CD4-positive, alpha-beta memory T cell (primary cell): ENCODE results near the gene ZDHHC8. TPM values are rescaled to one million over a fixed set of nuclear protein-coding genes. Genes with fewer than 3 reads are reported as not detected.

Source experiments
- CTCF ChIA-PET: fragments of 350-600 bp; sonication (Branson Sonifier 250); formaldehyde crosslinking; loops from one replicate; lab custom pipeline; 2021; ENCODE audit warnings: inconsistent platforms; ENCODE audit not compliant: partially characterized antibody; lab: Charles Lee
- POLR2A ChIA-PET: fragments of 350-600 bp; sonication (Branson Sonifier 250); formaldehyde crosslinking; loops from one replicate; lab custom pipeline; 2021; ENCODE audit not compliant: partially characterized antibody; lab: Charles Lee
- DNase-seq, 5 donors: peaks; one replicate each; pipeline versions ENCODE4 v3.0.0 to v3.0.0-alpha.2; 2020 to 2022; ENCODE audit warnings: mixed read lengths in 1 of 5
- H3K27ac ChIP-seq: one replicate; pipeline ENCODE4 v1.7.0; 2013; ENCODE audit warnings: low read depth, low read length
- H3K27me3 ChIP-seq: 2 replicates; pipeline ENCODE4 v1.7.0; 2013; ENCODE audit warnings: mild to moderate bottlenecking, low read length, moderate library complexity; ENCODE audit not compliant: insufficient read depth
- H3K36me3 ChIP-seq: 2 replicates; pipeline ENCODE4 v1.7.0; 2013; ENCODE audit warnings: mild to moderate bottlenecking, low read length, moderate library complexity; ENCODE audit not compliant: insufficient read depth
- H3K4me1 ChIP-seq: 2 replicates; pipeline ENCODE4 v1.7.0; 2013; ENCODE audit warnings: mild to moderate bottlenecking, low read length, moderate library complexity; ENCODE audit not compliant: insufficient read depth
- H3K4me3 ChIP-seq, 2 donors: one replicate each; pipeline ENCODE4 v1.7.0; 2013; ENCODE audit warnings: low read length in 2 of 2, mild to moderate bottlenecking in 1 of 2
- H3K9me3 ChIP-seq, 2 donors: one replicate each; pipeline ENCODE4 v1.7.0; 2013; ENCODE audit warnings: low read length in 2 of 2, control low read depth in 1 of 2; ENCODE audit not compliant: control insufficient read depth in 1 of 2
- H3K27ac Mint-ChIP-seq, 7 donors: one replicate each; pipeline ENCODE4 v1.8.0; 2020 to 2021; ENCODE audit warnings: mixed read lengths in 7 of 7, mild to moderate bottlenecking in 6 of 7, inconsistent platforms in 3 of 7, moderate library complexity in 3 of 7
- H3K27me3 Mint-ChIP-seq, 2 donors: one replicate each; pipeline ENCODE4 v1.8.0; 2020 to 2021; ENCODE audit warnings: mixed read lengths in 2 of 2
- H3K36me3 Mint-ChIP-seq, 2 donors: one replicate each; pipeline ENCODE4 v1.8.0; 2020 to 2021; ENCODE audit warnings: mixed read lengths in 2 of 2, inconsistent platforms in 1 of 2, mild to moderate bottlenecking in 1 of 2
- H3K4me1 Mint-ChIP-seq, 4 donors: one replicate each; pipeline ENCODE4 v1.8.0; 2020 to 2021; ENCODE audit warnings: mixed read lengths in 4 of 4, mild to moderate bottlenecking in 1 of 4
- H3K4me3 Mint-ChIP-seq, 8 donors: one replicate each; pipeline ENCODE4 v1.8.0; 2020 to 2021; ENCODE audit warnings: mixed read lengths in 8 of 8, mild to moderate bottlenecking in 7 of 8, moderate library complexity in 6 of 8, inconsistent platforms in 3 of 8
- H3K9me3 Mint-ChIP-seq, 8 donors: one replicate each; pipeline ENCODE4 v1.8.0; 2020 to 2021; ENCODE audit warnings: mixed read lengths in 8 of 8, mild to moderate bottlenecking in 5 of 8, inconsistent platforms in 3 of 8, moderate library complexity in 1 of 8
- intact Hi-C: fragments of 100-400 bp; cut with micrococcal nuclease; formaldehyde crosslinking; loops from one replicate; pipeline ENCODE4 v1.15.1; 2023
- polyA plus RNA-seq, 2 donors: library from polyadenylated mRNA; unstranded; fragments of 300-500 nt; fragmentation: Illumina TruSeq; gene quantifications; one replicate each; pipeline ENCODE4 v1.2.3, GENCODE V29; 2021
- total RNA-seq, 2 experiments: library from RNA; stranded (reverse); gene quantifications; one replicate each; pipeline ENCODE4 v1.2.3, GENCODE V29; 2021

Gene ZDHHC8
- total and polyA plus RNA-seq, 4 experiments from 2014 or later = 1.0 to 81.7 (median 43.5) TPM

DNA sequence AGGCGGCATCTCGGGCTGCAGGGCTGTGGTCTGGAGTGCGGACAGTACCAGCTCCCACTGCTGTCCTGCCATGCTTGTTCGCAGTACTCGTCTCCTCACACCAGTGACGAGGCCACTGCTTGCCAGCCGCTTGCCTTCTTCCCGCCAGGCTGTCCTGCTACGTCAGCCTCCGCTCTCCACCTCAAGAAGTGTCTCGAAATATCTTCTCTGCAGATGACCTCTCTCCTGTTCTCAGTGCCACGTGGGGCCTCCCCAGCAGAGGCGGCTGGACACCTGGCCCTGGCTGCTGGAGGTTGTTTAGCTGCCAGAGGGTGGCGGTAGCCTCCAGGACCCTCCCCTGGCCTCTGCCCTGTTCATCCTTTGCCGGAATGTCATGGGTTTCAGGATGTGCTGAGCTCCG lies 22.3 kb downstream of the ZDHHC8 start:
- Mint-ChIP-seq H3K27ac (peak overlapping the region in 1 of 7 donors; percentile 38), H3K36me3 (no peaks in the 10 kb centered on the region), H3K27me3 (peaks cover 0 to 3% of the 10 kb centered on the region in 2 donors), H3K4me3 (no peak overlapping the region), H3K9me3 (no peaks in the 10 kb centered on the region), H3K4me1 (peaks cover 0 to 5% (median 2%) of the 10 kb centered on the region in 4 donors)
- H3K4me3 ChIP-seq = no peak overlapping the region
- no peaks in the 10 kb centered on the region for H3K4me1 ChIP-seq
- intact Hi-C loops = no loop called here
- H3K27ac ChIP-seq = no peak overlapping the region
- ChIA-PET POLR2A (no interaction called here), CTCF (interaction anchor here (0.9 to 1.0 kb wide), 2 partner anchors 25 to 182 kb away, joined by 3 read pairs; no protein-coding TSS in a partner anchor)
- no peak for DNase-seq
- no peaks in the 10 kb centered on the region for H3K27me3 ChIP-seq
- no peaks in the 10 kb centered on the region for H3K9me3 ChIP-seq
- H3K36me3 ChIP-seq = no peaks in the 10 kb centered on the region

DNA sequence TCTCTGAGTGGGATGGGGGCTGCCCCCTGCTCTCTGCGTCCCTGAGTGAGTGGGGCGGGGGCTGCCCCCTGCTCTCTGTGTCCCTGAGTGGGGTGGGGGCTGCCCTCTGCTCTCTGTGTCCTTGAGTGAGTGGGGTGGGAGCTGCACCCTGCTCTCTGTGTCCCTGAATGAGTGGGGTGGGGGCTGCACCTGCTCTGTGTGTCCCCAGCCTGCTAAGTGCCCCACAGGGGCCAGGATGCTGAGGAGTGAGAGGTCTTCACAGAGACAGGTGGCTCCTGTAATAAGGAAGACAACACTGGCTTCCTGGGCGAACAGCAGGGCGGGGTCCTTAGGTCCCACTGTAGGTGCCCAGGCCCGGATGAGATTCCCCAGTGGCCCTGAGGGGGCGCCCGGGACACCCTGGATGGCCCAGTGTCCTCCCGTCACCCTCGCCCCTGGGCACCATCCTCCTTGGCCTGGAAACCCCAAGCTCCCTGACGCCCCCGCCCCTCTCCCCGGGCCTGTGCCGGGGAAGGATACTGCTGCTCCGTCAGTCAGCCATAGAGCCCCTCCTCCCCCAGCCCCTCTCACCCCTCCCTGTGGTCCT lies 23.1 kb downstream of the ZDHHC8 start:
- Histone ChIP-seq H3K36me3 (no peaks in the 10 kb centered on the region), H3K9me3 (no peaks in the 10 kb centered on the region), H3K27me3 (no peaks in the 10 kb centered on the region), H3K4me1 (no peaks in the 10 kb centered on the region), H3K4me3 (no peak overlapping the region), H3K27ac (no peak overlapping the region)
- POLR2A ChIA-PET = no interaction called here
- Mint-ChIP-seq H3K9me3 (no peaks in the 10 kb centered on the region), H3K27ac (peak overlapping the region in 1 of 7 donors; percentile 29), H3K36me3 (no peaks in the 10 kb centered on the region), H3K27me3 (peaks cover 0 to 3% of the 10 kb centered on the region in 2 donors), H3K4me1 (peaks cover 0 to 5% (median 2%) of the 10 kb centered on the region in 4 donors), H3K4me3 (no peak overlapping the region)
- CTCF ChIA-PET = no interaction called here
- no peak for DNase-seq
- intact Hi-C loops = loop anchor here (5.0 kb wide), 1 partner anchor 588 kb away; no protein-coding TSS in a partner anchor

DNA sequence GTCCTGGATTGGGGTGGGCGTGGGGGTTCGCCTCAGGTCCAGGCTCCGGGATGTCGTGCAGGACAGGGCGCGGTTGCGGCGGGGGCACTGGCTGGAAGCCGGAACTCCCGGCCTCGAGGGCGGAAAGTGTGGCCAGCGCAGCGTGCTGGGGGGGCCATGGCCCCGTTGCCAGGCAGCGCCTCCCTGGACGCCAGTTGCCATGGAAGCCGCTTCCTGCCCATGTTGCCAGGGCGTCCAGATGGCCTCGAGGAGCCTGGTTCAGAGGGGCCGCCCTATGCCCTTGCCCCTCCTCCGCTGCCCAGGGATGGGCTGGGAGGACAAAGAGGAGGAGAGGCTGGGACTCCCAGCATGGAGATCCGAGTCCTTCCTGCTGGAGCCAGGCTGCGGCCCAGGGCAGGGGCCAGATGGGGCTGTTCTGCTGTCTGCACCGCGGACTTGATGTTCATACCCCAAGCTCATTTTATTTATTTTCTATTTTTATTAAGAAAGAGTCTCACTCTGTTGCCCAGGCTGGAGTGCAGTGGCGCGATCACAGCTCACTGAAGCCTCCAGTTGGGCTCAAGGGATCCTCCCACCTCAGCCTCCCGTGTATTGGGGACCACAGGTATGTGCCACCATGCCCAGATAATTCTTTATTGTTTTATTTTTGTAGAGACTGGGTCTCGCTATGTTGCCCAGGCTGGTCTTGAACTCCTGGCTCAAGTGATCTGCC lies 23.9 kb downstream of the ZDHHC8 start:
- Mint-ChIP-seq H3K27ac (no peak overlapping the region), H3K27me3 (peaks cover 0 to 3% of the 10 kb centered on the region in 2 donors), H3K36me3 (no peaks in the 10 kb centered on the region), H3K9me3 (no peaks in the 10 kb centered on the region), H3K4me3 (no peak overlapping the region), H3K4me1 (peaks cover 0 to 5% (median 2%) of the 10 kb centered on the region in 4 donors)
- Histone ChIP-seq H3K4me1 (no peaks in the 10 kb centered on the region), H3K27me3 (no peaks in the 10 kb centered on the region), H3K36me3 (no peaks in the 10 kb centered on the region), H3K4me3 (no peak overlapping the region), H3K9me3 (no peaks in the 10 kb centered on the region), H3K27ac (no peak overlapping the region)
- intact Hi-C loops = loop anchor here (5.0 kb wide), 1 partner anchor 587 kb away; no protein-coding TSS in a partner anchor
- ChIA-PET POLR2A (no interaction called here), CTCF (interaction anchor here (0.9 to 3.0 kb wide), 3 partner anchors 114 to 131 kb away, joined by 3 to 31 read pairs (median 7); no protein-coding TSS in a partner anchor)
- DNase-seq = peak in 2 of 5 donors; percentile 5 to 16

DNA sequence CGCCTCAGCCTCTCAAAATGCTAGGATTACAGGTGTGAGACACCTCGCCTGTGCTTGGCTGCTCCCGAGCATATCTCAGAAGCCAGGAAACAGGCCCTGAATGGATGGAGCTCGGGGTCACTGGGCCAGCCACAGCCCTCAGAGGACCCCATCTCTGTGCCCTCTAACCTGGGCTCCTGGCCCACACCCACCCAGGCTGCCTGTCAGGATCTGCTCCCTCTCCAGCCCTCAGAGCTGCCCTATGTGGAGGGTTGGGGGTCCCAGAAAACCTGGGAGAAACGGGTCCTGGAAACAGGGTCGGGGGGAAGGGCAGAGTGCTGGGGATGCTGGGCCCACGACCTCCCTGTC lies 24.4 kb downstream of the ZDHHC8 start:
- Histone ChIP-seq H3K27ac (no peak overlapping the region), H3K4me3 (no peak overlapping the region), H3K36me3 (no peaks in the 10 kb centered on the region), H3K27me3 (no peaks in the 10 kb centered on the region), H3K4me1 (no peaks in the 10 kb centered on the region), H3K9me3 (no peaks in the 10 kb centered on the region)
- peaks cover 0 to 5% (median 2%) of the 10 kb centered on the region in 4 donors for H3K4me1 Mint-ChIP-seq
- no peak for DNase-seq
- H3K9me3 Mint-ChIP-seq = no peaks in the 10 kb centered on the region
- H3K27me3 Mint-ChIP-seq = peaks cover 0 to 3% of the 10 kb centered on the region in 2 donors
- intact Hi-C loops = loop anchor here (5.0 kb wide), 1 partner anchor 586 kb away; no protein-coding TSS in a partner anchor
- ChIA-PET POLR2A (no interaction called here), CTCF (interaction anchor here (0.9 to 3.0 kb wide), 4 partner anchors 87 to 130 kb away, joined by 3 to 31 read pairs (median 6); no protein-coding TSS in a partner anchor)
- no peaks in the 10 kb centered on the region for H3K36me3 Mint-ChIP-seq
- no peak overlapping the region for H3K4me3 Mint-ChIP-seq
- H3K27ac Mint-ChIP-seq = no peak overlapping the region

DNA sequence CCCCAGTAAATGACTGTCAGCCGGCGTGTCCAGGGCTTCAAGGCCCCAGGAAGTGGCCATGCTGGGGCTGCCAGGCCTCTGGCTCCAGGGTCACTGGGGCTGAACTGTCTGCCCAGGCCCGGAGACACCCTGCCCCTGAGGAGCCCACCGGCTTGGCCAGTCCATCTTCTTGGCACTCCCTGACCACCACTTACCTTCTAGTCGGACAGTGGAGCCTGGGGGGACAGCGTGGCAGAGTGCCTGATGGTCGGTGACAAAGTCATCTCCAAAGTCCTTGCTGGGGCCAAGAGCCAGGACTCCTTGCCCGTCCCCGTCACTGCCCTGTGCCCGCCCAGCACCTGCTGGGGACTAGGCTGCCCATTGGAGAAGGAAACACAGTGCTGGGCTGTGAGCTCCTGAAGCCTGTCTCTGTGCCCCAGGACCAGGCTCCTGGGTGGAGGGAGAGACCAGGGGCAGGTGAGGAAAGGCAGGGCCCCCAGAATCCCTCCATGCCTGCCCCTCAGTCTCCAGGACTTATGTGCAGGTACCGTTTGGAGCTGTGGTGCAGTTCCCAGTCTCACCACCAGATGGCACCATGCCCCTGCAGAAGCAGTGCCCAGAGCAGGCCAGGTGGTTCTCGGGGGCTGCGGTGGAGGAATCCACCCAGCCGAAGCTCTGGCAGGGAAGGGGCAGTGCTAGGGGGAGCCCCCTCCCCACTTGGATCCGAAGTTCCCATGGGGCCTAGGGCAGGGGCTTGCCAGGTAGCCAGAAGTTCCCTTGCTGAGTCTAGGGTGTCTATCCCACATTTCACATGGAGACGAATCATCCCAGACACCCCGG lies 25.2 kb downstream of the ZDHHC8 start:
- Histone ChIP-seq H3K9me3 (no peaks in the 10 kb centered on the region), H3K27ac (no peak overlapping the region), H3K36me3 (no peaks in the 10 kb centered on the region), H3K4me1 (no peaks in the 10 kb centered on the region), H3K4me3 (no peak overlapping the region), H3K27me3 (no peaks in the 10 kb centered on the region)
- Mint-ChIP-seq H3K27ac (no peak overlapping the region), H3K4me1 (peaks cover 0 to 5% (median 2%) of the 10 kb centered on the region in 4 donors), H3K36me3 (no peaks in the 10 kb centered on the region), H3K4me3 (no peak overlapping the region), H3K27me3 (peaks cover 0 to 3% of the 10 kb centered on the region in 2 donors), H3K9me3 (no peaks in the 10 kb centered on the region)
- intact Hi-C loops = loop anchor here (1.0 to 5.0 kb wide), 4 partner anchors 111 to 585 kb away; partner anchors contain the start of gene RTN4R
- ChIA-PET POLR2A (interaction anchor here (0.7 to 1.1 kb wide), 3 partner anchors 8 to 82 kb away, joined by 3 to 4 read pairs (median 3); no protein-coding TSS in a partner anchor), CTCF (interaction anchor here (0.6 to 3.0 kb wide), 15 partner anchors 18 to 300 kb away, joined by 3 to 31 read pairs (median 3); no protein-coding TSS in a partner anchor)
- DNase-seq = peak; percentile 69 to 85 (median 81)

DNA sequence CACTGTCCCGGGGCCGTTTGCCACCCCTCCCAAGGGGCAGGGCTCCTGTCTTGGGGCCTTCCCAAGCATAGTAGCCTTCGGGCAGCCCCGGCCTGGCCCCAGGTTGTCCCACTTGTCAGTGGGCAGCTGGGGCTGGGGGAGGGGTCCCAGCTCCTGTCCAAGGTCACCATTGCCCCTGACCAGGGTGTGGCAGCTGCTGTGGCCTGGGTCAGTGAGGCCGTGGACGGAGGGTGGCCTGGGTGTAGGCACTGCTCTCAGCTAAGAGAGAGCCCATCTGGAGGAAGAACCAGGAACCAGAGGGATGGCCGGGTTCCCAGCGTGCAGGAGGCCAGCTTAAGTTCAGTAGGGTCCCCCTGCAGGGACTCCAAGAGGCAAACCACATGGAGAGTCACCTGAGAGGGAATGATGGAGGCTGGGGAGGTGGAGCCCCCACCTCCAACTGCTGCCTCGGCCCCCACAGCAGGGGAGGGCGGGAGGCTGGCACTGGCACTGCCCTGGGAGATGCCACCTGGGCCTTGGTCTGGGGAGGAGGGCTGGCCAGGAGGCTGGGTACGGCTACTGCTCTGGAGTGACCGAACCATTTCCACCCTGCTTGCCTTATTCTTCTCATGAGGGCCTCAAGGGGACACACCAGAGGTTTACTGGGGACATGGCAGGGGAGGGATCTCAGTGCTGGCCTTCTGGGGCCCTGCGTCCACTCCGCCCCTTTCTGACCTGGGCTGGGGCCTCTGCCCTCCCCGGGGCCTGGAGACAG lies 26.0 kb downstream of the ZDHHC8 start:
- Mint-ChIP-seq H3K36me3 (no peaks in the 10 kb centered on the region), H3K27me3 (peaks cover 0 to 3% of the 10 kb centered on the region in 2 donors), H3K9me3 (peaks cover 0 to 2% (median 0%) of the 10 kb centered on the region in 8 donors), H3K4me3 (no peak overlapping the region), H3K4me1 (peaks cover 0 to 5% (median 2%) of the 10 kb centered on the region in 4 donors), H3K27ac (no peak overlapping the region)
- H3K27ac ChIP-seq = no peak overlapping the region
- DNase-seq = no peak
- intact Hi-C loops = loop anchor here (1.0 to 5.0 kb wide), 4 partner anchors 111 to 585 kb away; partner anchors contain the start of gene RTN4R
- H3K27me3 ChIP-seq = no peaks in the 10 kb centered on the region
- H3K9me3 ChIP-seq = no peaks in the 10 kb centered on the region
- CTCF ChIA-PET = interaction anchor here (0.7 to 3.0 kb wide), 14 partner anchors 17 to 299 kb away, joined by 3 to 31 read pairs (median 4); no protein-coding TSS in a partner anchor
- H3K36me3 ChIP-seq = no peaks in the 10 kb centered on the region
- no peaks in the 10 kb centered on the region for H3K4me1 ChIP-seq
- POLR2A ChIA-PET = interaction anchor here (0.7 to 1.1 kb wide), 3 partner anchors 9 to 81 kb away, joined by 3 to 4 read pairs (median 3); no protein-coding TSS in a partner anchor
- H3K4me3 ChIP-seq = no peak overlapping the region
